Smooth muscle cell (in vitro differentiated cells): ENCODE measurements around the gene CCDC85C. TPM values are rescaled to one million over a fixed set of nuclear protein-coding genes. Genes with fewer than 3 reads are reported as not detected.

Experiments
- DNase-seq: peaks from one replicate; lab custom pipeline; 2025; ENCODE audit not compliant: unreplicated experiment; lab: John Stamatoyannopoulos, UW
- H2AFZ ChIP-seq: fragments of 200-600 bp; sonication (generic); 2 replicates; pipeline ENCODE4 v1.6.0; 2016; ENCODE audit warnings: antibody characterized with exemption, low read depth, mild to moderate bottlenecking
- H3F3A ChIP-seq: fragments of 200-600 bp; sonication (generic); 2 replicates; pipeline ENCODE4 v1.6.0; 2017; ENCODE audit warnings: antibody characterized with exemption, low read depth
- H3K27ac ChIP-seq: fragments of 200-600 bp; sonication (generic); 2 replicates; pipeline ENCODE4 v1.5.1; 2016; ENCODE audit warnings: low read depth, mild to moderate bottlenecking
- H3K27me3 ChIP-seq: fragments of 200-600 bp; sonication (generic); 2 replicates; pipeline ENCODE4 v1.6.1; 2016; ENCODE audit warnings: low read depth, mild to moderate bottlenecking
- H3K36me3 ChIP-seq: fragments of 200-600 bp; sonication (generic); 2 replicates; pipeline ENCODE4 v1.5.1; 2016; ENCODE audit warnings: low read depth
- H3K4me1 ChIP-seq: fragments of 200-600 bp; sonication (generic); 2 replicates; pipeline ENCODE4 v1.5.1; 2016; ENCODE audit warnings: low read depth
- H3K4me2 ChIP-seq: fragments of 200-600 bp; sonication (generic); 2 replicates; pipeline ENCODE4 v1.6.0; 2016; ENCODE audit warnings: mild to moderate bottlenecking
- H3K4me3 ChIP-seq: fragments of 200-600 bp; sonication (generic); 2 replicates; pipeline ENCODE4 v1.5.1; 2016; ENCODE audit warnings: mild to moderate bottlenecking
- H3K79me2 ChIP-seq: fragments of 200-600 bp; sonication (generic); 2 replicates; pipeline ENCODE4 v1.6.0; 2016; ENCODE audit warnings: low read depth, mild to moderate bottlenecking
- H3K9ac ChIP-seq: fragments of 200-600 bp; sonication (generic); 2 replicates; pipeline ENCODE4 v1.6.0; 2016; ENCODE audit warnings: low read depth
- H3K9me3 ChIP-seq: fragments of 200-600 bp; sonication (generic); replicated peaks from 2 replicates; pipeline ENCODE4 v1.5.1; 2016; ENCODE audit warnings: low read depth
- H4K20me1 ChIP-seq: fragments of 200-600 bp; sonication (generic); 2 replicates; pipeline ENCODE4 v1.6.0; 2016; ENCODE audit warnings: low read depth
- WGBS: methylation state at CpG from one replicate; pipeline ENCODE4 v1.1.7; 2016; ENCODE audit warnings: low lambda C conversion rate; 5-methylcytosine and 5-hydroxymethylcytosine counted together
- polyA plus RNA-seq: library from polyadenylated mRNA; unstranded; fragments of >200 nt; fragmentation: Nextera tagmentation; extraction: Ambion mirVana; gene quantifications from 2 replicates; pipeline ENCODE4 v1.2.1, GENCODE V29; 2016
- total RNA-seq: library from RNA; depleted of rRNA; stranded (reverse); fragments of >200 nt; gene quantifications from 2 replicates; pipeline ENCODE4 v1.2.3, GENCODE V29; 2014
- TF ChIP-seq, protein P1 (sequence below): fragments of 200-600 bp; sonication (generic); IDR thresholded peaks from 2 replicates; pipeline ENCODE4 v1.5.1; 2017; ENCODE audit warnings: borderline replicate concordance, mild to moderate bottlenecking, antibody characterized with exemption; ENCODE audit not compliant: insufficient read depth, poor library complexity, severe bottlenecking

The CCDC85C gene
- total and polyA plus RNA-seq, 2 experiments from 2014 or later: 4.0 to 6.5 TPM

GRCh38 chr14:99503848-99504453 is 100.1 kb downstream of the CCDC85C start:
- Histone ChIP-seq H4K20me1 (peaks cover 29% of the 10 kb centered on the region), H3K27ac (no peak overlapping the region), H3K4me2 (no peak overlapping the region), H3K36me3 (peaks cover 30% of the 10 kb centered on the region), H3K4me1 (no peaks in the 10 kb centered on the region), H3K4me3 (no peak overlapping the region), H2AFZ (no peak overlapping the region), H3K79me2 (no peaks in the 10 kb centered on the region), H3K27me3 (no peaks in the 10 kb centered on the region), H3K9me3 (no peaks in the 10 kb centered on the region), H3F3A (no peaks in the 10 kb centered on the region), H3K9ac (no peak overlapping the region)
- 88% methylated on average over 4 of the region's 4 CpGs for WGBS
- DNase-seq: no peak
- TF ChIP-seq, protein P1, sequence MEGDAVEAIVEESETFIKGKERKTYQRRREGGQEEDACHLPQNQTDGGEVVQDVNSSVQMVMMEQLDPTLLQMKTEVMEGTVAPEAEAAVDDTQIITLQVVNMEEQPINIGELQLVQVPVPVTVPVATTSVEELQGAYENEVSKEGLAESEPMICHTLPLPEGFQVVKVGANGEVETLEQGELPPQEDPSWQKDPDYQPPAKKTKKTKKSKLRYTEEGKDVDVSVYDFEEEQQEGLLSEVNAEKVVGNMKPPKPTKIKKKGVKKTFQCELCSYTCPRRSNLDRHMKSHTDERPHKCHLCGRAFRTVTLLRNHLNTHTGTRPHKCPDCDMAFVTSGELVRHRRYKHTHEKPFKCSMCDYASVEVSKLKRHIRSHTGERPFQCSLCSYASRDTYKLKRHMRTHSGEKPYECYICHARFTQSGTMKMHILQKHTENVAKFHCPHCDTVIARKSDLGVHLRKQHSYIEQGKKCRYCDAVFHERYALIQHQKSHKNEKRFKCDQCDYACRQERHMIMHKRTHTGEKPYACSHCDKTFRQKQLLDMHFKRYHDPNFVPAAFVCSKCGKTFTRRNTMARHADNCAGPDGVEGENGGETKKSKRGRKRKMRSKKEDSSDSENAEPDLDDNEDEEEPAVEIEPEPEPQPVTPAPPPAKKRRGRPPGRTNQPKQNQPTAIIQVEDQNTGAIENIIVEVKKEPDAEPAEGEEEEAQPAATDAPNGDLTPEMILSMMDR: no peak

DNA sequence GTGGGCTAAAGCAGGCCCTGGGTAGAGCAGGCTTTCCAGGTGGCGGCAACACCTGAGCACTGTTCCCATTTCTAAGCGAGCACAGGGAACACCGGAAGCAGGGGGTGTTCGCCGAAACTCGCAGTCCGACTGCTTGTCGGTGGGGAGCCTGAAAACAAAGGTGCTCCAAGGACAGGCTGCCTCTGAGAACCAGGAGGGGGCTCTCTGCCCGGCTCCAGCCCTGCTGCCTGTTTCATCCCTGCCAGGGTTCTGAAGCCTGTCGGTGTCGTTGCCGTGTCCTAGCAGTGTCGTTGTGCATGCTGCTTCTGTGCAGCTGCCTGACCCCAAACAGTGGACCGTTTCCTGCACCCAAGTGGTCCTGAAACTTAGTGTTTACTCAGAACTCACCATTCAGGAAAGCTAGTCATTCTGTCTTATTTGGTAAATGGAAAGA is 101.0 kb downstream of the CCDC85C start:
- peaks cover 30% of the 10 kb centered on the region for H4K20me1 ChIP-seq
- H3K4me1 ChIP-seq: no peaks in the 10 kb centered on the region
- H3F3A ChIP-seq: no peaks in the 10 kb centered on the region
- no peak overlapping the region for H3K4me3 ChIP-seq
- H3K36me3 ChIP-seq: peaks cover 30% of the 10 kb centered on the region
- no peaks in the 10 kb centered on the region for H3K27me3 ChIP-seq
- no peak overlapping the region for H2AFZ ChIP-seq
- DNase-seq: no peak
- no peak overlapping the region for H3K27ac ChIP-seq
- peaks cover 3% of the 10 kb centered on the region for H3K79me2 ChIP-seq
- H3K9me3 ChIP-seq: no peaks in the 10 kb centered on the region
- WGBS: 86% methylated on average over 14 of the region's 14 CpGs
- no peak overlapping the region for H3K4me2 ChIP-seq
- TF ChIP-seq, protein P1: no peak
- no peak overlapping the region for H3K9ac ChIP-seq

- Histone ChIP-seq H3K4me1 (no peaks in the 10 kb centered on the region), H3K79me2 (peaks cover 31% of the 10 kb centered on the region), H3F3A (no peaks in the 10 kb centered on the region), H3K4me3 (no peak overlapping the region), H3K27ac (no peak overlapping the region), H3K9ac (no peak overlapping the region), H3K27me3 (no peaks in the 10 kb centered on the region), H2AFZ (no peak overlapping the region), H3K9me3 (no peaks in the 10 kb centered on the region), H4K20me1 (peaks cover 66% of the 10 kb centered on the region), H3K36me3 (peaks cover 36% of the 10 kb centered on the region), H3K4me2 (no peak overlapping the region)
- WGBS: 93% methylated on average over 3 of the region's 3 CpGs
- TF ChIP-seq, protein P1: no peak
- no peak for DNase-seq
Observed at GRCh38 chr14:99497894-99498293, 106.1 kb downstream of the CCDC85C start.

- H3K4me3 ChIP-seq: no peak overlapping the region
- H2AFZ ChIP-seq: no peak overlapping the region
- H3K4me2 ChIP-seq: no peak overlapping the region
- H3K27ac ChIP-seq: no peak overlapping the region
- H3K27me3 ChIP-seq: no peaks in the 10 kb centered on the region
- H3K79me2 ChIP-seq: peaks cover 36% of the 10 kb centered on the region
- H3K9ac ChIP-seq: no peak overlapping the region
- no peaks in the 10 kb centered on the region for H3K9me3 ChIP-seq
- peaks cover 32% of the 10 kb centered on the region for H3K36me3 ChIP-seq
- H3F3A ChIP-seq: no peaks in the 10 kb centered on the region
- DNase-seq: no peak
- WGBS: 97% methylated on average over 2 of the region's 2 CpGs
- peaks cover 72% of the 10 kb centered on the region for H4K20me1 ChIP-seq
- TF ChIP-seq, protein P1: no peak
- no peaks in the 10 kb centered on the region for H3K4me1 ChIP-seq
Observed at GRCh38 chr14:99497341-99497740, 106.7 kb downstream of the CCDC85C start.
